Neuron (in vitro differentiated cells): ENCODE results near the gene MPV17L2.

Experiments used
- H2AFZ ChIP-seq: one replicate; pipeline ENCODE4 v1.6.1; 2013; ENCODE audit warnings: low read depth, mild to moderate bottlenecking, inconsistent platforms, low read length, moderate library complexity
- H3K27me3 ChIP-seq: one replicate; pipeline ENCODE4 v1.6.1; 2013; ENCODE audit warnings: low read length; ENCODE audit not compliant: insufficient read depth
- H3K36me3 ChIP-seq: one replicate; pipeline ENCODE4 v1.6.1; 2013; ENCODE audit warnings: low read length; ENCODE audit not compliant: insufficient read depth
- H3K4me1 ChIP-seq: one replicate; pipeline ENCODE4 v1.6.1; 2013; ENCODE audit warnings: low read length; ENCODE audit not compliant: insufficient read depth
- H3K4me3 ChIP-seq: 2 replicates; pipeline ENCODE4 v1.5.1; 2013; ENCODE audit warnings: mild to moderate bottlenecking, low read length, moderate library complexity
- H3K9me3 ChIP-seq: one replicate; pipeline ENCODE4 v1.6.1; 2013; ENCODE audit warnings: low read length

The MPV17L2 gene

GRCh38 chr19:18183529-18183928, 9.5 kb upstream of the MPV17L2 start:
- Histone ChIP-seq H3K4me1 (no peaks in the 10 kb centered on the region), H3K27me3 (no peaks in the 10 kb centered on the region), H3K4me3 (no peak overlapping the region), H3K9me3 (no peaks in the 10 kb centered on the region), H2AFZ (no peak overlapping the region), H3K36me3 (no peaks in the 10 kb centered on the region)

GRCh38 chr19:18185538-18185937, 7.5 kb upstream of the MPV17L2 start:
- H3K36me3 ChIP-seq, result no peaks in the 10 kb centered on the region
- H3K9me3 ChIP-seq, result no peaks in the 10 kb centered on the region
- no peak overlapping the region for H2AFZ ChIP-seq
- no peak overlapping the region for H3K4me3 ChIP-seq
- H3K27me3 ChIP-seq, result no peaks in the 10 kb centered on the region
- no peaks in the 10 kb centered on the region for H3K4me1 ChIP-seq

GRCh38 chr19:18190278-18190677, 2.7 kb upstream of the MPV17L2 start:
- Histone ChIP-seq H3K27me3 (no peaks in the 10 kb centered on the region), H3K9me3 (no peaks in the 10 kb centered on the region)

GRCh38 chr19:18191640-18192062, 1.4 kb upstream of the MPV17L2 start:
- Histone ChIP-seq H3K4me1 (peaks cover 14% of the 10 kb centered on the region), H3K9me3 (no peaks in the 10 kb centered on the region), H2AFZ (no peak overlapping the region), H3K27me3 (no peaks in the 10 kb centered on the region), H3K4me3 (no peak overlapping the region), H3K36me3 (peaks cover 6% of the 10 kb centered on the region)

More at GRCh38 chr19:18190278-18190677, 2.7 kb upstream of the MPV17L2 start:
- H2AFZ ChIP-seq, result no peak overlapping the region
- H3K4me3 ChIP-seq, result no peak overlapping the region
- peaks cover 14% of the 10 kb centered on the region for H3K4me1 ChIP-seq
- no peaks in the 10 kb centered on the region for H3K36me3 ChIP-seq

GRCh38 chr19:18193388-18194180, 566 bp downstream of the MPV17L2 start:
- Histone ChIP-seq H3K9me3 (no peaks in the 10 kb centered on the region), H3K4me3 (peak overlapping the region; percentile 93), H3K36me3 (peaks cover 20% of the 10 kb centered on the region), H3K27me3 (no peaks in the 10 kb centered on the region), H3K4me1 (peaks cover 14% of the 10 kb centered on the region), H2AFZ (peak overlapping the region; percentile 62)

GRCh38 chr19:18194181-18194530, 1.1 kb downstream of the MPV17L2 start:
- Histone ChIP-seq H2AFZ (no peak overlapping the region), H3K4me1 (peaks cover 14% of the 10 kb centered on the region), H3K9me3 (no peaks in the 10 kb centered on the region), H3K27me3 (no peaks in the 10 kb centered on the region), H3K4me3 (peak overlapping the region; percentile 93), H3K36me3 (peaks cover 25% of the 10 kb centered on the region)

GRCh38 chr19:18194554-18195238, 1.7 kb downstream of the MPV17L2 start:
- H3K4me3 ChIP-seq, result peak overlapping the region; percentile 93
- H3K27me3 ChIP-seq, result no peaks in the 10 kb centered on the region

GRCh38 chr19:18196511-18196845, 3.5 kb downstream of the MPV17L2 start:
- no peak overlapping the region for H3K4me3 ChIP-seq
- H3K27me3 ChIP-seq, result no peaks in the 10 kb centered on the region
- H3K9me3 ChIP-seq, result no peaks in the 10 kb centered on the region
- H3K36me3 ChIP-seq, result peaks cover 25% of the 10 kb centered on the region
- H3K4me1 ChIP-seq, result peaks cover 14% of the 10 kb centered on the region
- no peak overlapping the region for H2AFZ ChIP-seq

More at GRCh38 chr19:18194554-18195238, 1.7 kb downstream of the MPV17L2 start:
- no peak overlapping the region for H2AFZ ChIP-seq
- H3K4me1 ChIP-seq, result peaks cover 14% of the 10 kb centered on the region
- H3K9me3 ChIP-seq, result no peaks in the 10 kb centered on the region
- peaks cover 25% of the 10 kb centered on the region for H3K36me3 ChIP-seq

GRCh38 chr19:18197306-18197705, 4.3 kb downstream of the MPV17L2 start:
- H3K36me3 ChIP-seq, result peaks cover 25% of the 10 kb centered on the region
- H3K27me3 ChIP-seq, result no peaks in the 10 kb centered on the region
- H3K9me3 ChIP-seq, result no peaks in the 10 kb centered on the region
- H3K4me1 ChIP-seq, result peaks cover 11% of the 10 kb centered on the region
- H3K4me3 ChIP-seq, result no peak overlapping the region
- no peak overlapping the region for H2AFZ ChIP-seq

- Histone ChIP-seq H3K36me3 (peaks cover 25% of the 10 kb centered on the region), H2AFZ (no peak overlapping the region), H3K27me3 (no peaks in the 10 kb centered on the region), H3K4me1 (peaks cover 10% of the 10 kb centered on the region), H3K4me3 (no peak overlapping the region), H3K9me3 (no peaks in the 10 kb centered on the region)
Measured at GRCh38 chr19:18197941-18198340, 4.9 kb downstream of the MPV17L2 start.

GRCh38 chr19:18198374-18198773, 5.4 kb downstream of the MPV17L2 start:
- Histone ChIP-seq H3K36me3 (peaks cover 25% of the 10 kb centered on the region), H3K4me1 (peaks cover 14% of the 10 kb centered on the region), H2AFZ (no peak overlapping the region), H3K9me3 (no peaks in the 10 kb centered on the region), H3K4me3 (no peak overlapping the region), H3K27me3 (no peaks in the 10 kb centered on the region)

GRCh38 chr19:18202397-18202777, 9.4 kb downstream of the MPV17L2 start:
- Histone ChIP-seq H3K36me3 (peaks cover 17% of the 10 kb centered on the region), H3K4me3 (no peak overlapping the region)

GRCh38 chr19:18202778-18203407, 9.9 kb downstream of the MPV17L2 start:
- Histone ChIP-seq H3K4me1 (peaks cover 13% of the 10 kb centered on the region), H3K27me3 (no peaks in the 10 kb centered on the region), H2AFZ (no peak overlapping the region), H3K9me3 (no peaks in the 10 kb centered on the region), H3K4me3 (peak overlapping the region; percentile 64), H3K36me3 (peaks cover 12% of the 10 kb centered on the region)

More at GRCh38 chr19:18202397-18202777, 9.4 kb downstream of the MPV17L2 start:
- no peak overlapping the region for H2AFZ ChIP-seq
- H3K4me1 ChIP-seq, result peaks cover 13% of the 10 kb centered on the region
- no peaks in the 10 kb centered on the region for H3K27me3 ChIP-seq
- no peaks in the 10 kb centered on the region for H3K9me3 ChIP-seq
